Omental fat pad (tissue), 4 donors: ENCODE measurements around the gene LIPT1. TPM values are rescaled to one million over a fixed set of nuclear protein-coding genes. Genes with fewer than 3 reads are reported as not detected.
"Not testable (repeated sequence)": the region's sequence is repeated elsewhere in the genome, so short reads cannot be mapped to it uniquely, and the experiment has no call there.

Source experiments
- ATAC-seq: fragments of 150-250 bp; one replicate; pipeline ENCODE4 v1.9.1; 2016; ENCODE audit warnings: mild to moderate bottlenecking, moderate library complexity; ENCODE audit not compliant: low FRiP score
- DNase-seq: peaks from one replicate; pipeline ENCODE4 v3.0.0-alpha.2; 2019; ENCODE audit warnings: low spot score
- CTCF ChIP-seq, 3 donors: fragments of 450-650 bp; IDR thresholded peaks; one replicate each; pipeline ENCODE4 v1.5.1; 2016 to 2017; ENCODE audit warnings: antibody characterized with exemption in 3 of 3, mild to moderate bottlenecking in 3 of 3, moderate library complexity in 2 of 3
- total RNA-seq, 4 donors: library from RNA; depleted of rRNA; stranded (reverse); fragments of >200 nt; gene quantifications; one replicate each; pipeline ENCODE4 v1.1.0, GENCODE V29; 2016

The LIPT1 gene
- total RNA-seq: 10 to 100 TPM in 1 of 4 donors, 1 to 10 TPM in 3; 3.4 to 13.4 (median 7.0) TPM

GRCh38 chr2:99154643-99155536, at the start of gene LIPT1, which contains the start of gene TSGA10:
Gene LIPT1 (plus strand): TSS chr2:99154967. CDS start chr2:99161958, 6,991 bp downstream.
Gene TSGA10 (minus strand): TSS chr2:99154942. CDS start chr2:99109439, 45,503 bp downstream.
- ATAC-seq (peak; percentile 97), DNase-seq (peak; percentile 72)
- TF ChIP-seq CTCF (IDR thresholded peaks at IDR 0.05): no peak

- DNase-seq (no peak), ATAC-seq (no peak)
- TF ChIP-seq CTCF (IDR thresholded peaks at IDR 0.05): no peak
Measured at GRCh38 chr2:99106913-99107312, 47.9 kb upstream of the LIPT1 start.

- DNase-seq: no peak
- TF ChIP-seq CTCF (IDR thresholded peaks at IDR 0.05): no peak
- ATAC-seq: no peak
Measured at GRCh38 chr2:99111236-99111635, 43.5 kb upstream of the LIPT1 start.

- DNase-seq: no peak
- ATAC-seq: no peak
- TF ChIP-seq CTCF (IDR thresholded peaks at IDR 0.05): no peak
Measured at GRCh38 chr2:99111945-99112344, 42.8 kb upstream of the LIPT1 start.

GRCh38 chr2:99112617-99113016, 42.1 kb upstream of the LIPT1 start:
- DNase-seq: no peak
- ATAC-seq: no peak
- no peak for TF ChIP-seq CTCF (IDR thresholded peaks at IDR 0.05)

GRCh38 chr2:99127981-99128380, 26.8 kb upstream of the LIPT1 start:
- TF ChIP-seq CTCF (IDR thresholded peaks at IDR 0.05): no peak
- ATAC-seq (no peak), DNase-seq (no peak)

GRCh38 chr2:99135044-99135556, 19.7 kb upstream of the LIPT1 start:
- ATAC-seq, DNase-seq: not testable (repeated sequence)
